GM20000 (cell line): ENCODE data around the gene GPC6.

Experiments
- DNase-seq: peaks from one replicate; pipeline ENCODE4 v3.0.0; 2012; ENCODE audit warnings: low spot score
- CTCF ChIP-seq: IDR thresholded peaks from 2 replicates; pipeline ENCODE4 v1.5.1; 2012; ENCODE audit warnings: mild to moderate bottlenecking, control low read depth; ENCODE audit errors: extremely low read depth, missing control alignments

Gene GPC6

GRCh38 chr13:94232161-94232950, 1005.7 kb downstream of the GPC6 start:
- no peak for DNase-seq
- TF ChIP-seq CTCF, result no peak

GRCh38 chr13:94232956-94233355, 1006.3 kb downstream of the GPC6 start:
- DNase-seq, result no peak
- TF ChIP-seq CTCF, result no peak

GRCh38 chr13:94233401-94233800, 1006.8 kb downstream of the GPC6 start:
- DNase-seq, result no peak
- TF ChIP-seq CTCF, result no peak

GRCh38 chr13:94233837-94234236, 1007.2 kb downstream of the GPC6 start:
- DNase-seq, result no peak
- TF ChIP-seq CTCF, result no peak

- no peak for TF ChIP-seq CTCF
- DNase-seq, result no peak
Measured at GRCh38 chr13:94234738-94235137, 1008.1 kb downstream of the GPC6 start.

- DNase-seq, result no peak
- no peak for TF ChIP-seq CTCF
Measured at GRCh38 chr13:94236132-94236531, 1009.5 kb downstream of the GPC6 start.

- DNase-seq, result no peak
Measured at GRCh38 chr13:94236872-94237271, 1010.3 kb downstream of the GPC6 start.

More at GRCh38 chr13:94236872-94237271, 1010.3 kb downstream of the GPC6 start:
- no peak for TF ChIP-seq CTCF
